ENCODE data around the gene GPR12.
"Not testable (repeated sequence)": the region's sequence is repeated elsewhere in the genome, so short reads cannot be mapped to it uniquely, and the experiment has no call there.

- not testable (repeated sequence) for TF ChIP-seq CTCF (IDR thresholded peaks at IDR 0.05; ENCODE audit: low read depth, low read length, poor library complexity, severe bottlenecking); EZH2phosphoT487 (IDR thresholded peaks at IDR 0.05; ENCODE audit: borderline replicate concordance, low read length)
Observed at GRCh38 chr13:26723620-26724019, 37.0 kb downstream of the GPR12 start.

Measured in DOHH2 (cell line).